NCI-H524 treated with DMSO at 0.1 percent for 48 hours (cell line): Measurements from ENCODE around the gene RBM33.

Experiments used
- DNase-seq: peaks from one replicate; lab custom pipeline; 2025; lab: John Stamatoyannopoulos, UW

RBM33 gene

DNA sequence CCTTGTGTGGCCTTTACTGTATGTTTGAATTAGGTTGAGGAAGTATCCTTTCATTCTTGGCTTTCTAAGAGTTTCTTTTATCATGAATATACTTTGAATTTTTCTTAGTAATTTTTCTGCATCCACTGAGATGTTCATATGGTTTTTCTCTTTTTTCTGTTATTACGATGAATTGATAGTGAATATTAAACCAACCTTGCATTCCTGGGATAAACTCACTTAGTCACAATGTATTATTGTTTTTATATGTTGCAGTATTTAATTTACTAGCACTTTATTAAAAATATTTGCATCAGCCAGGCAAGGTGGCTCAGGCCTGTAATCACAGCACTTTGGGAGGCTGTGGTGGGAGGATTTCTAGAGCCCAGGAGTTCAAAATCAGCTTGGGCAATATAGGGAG, 15.3 kb upstream of the RBM33 start:
- DNase-seq, result no peak

GRCh38 chr7:155631155-155631554, 13.3 kb upstream of the RBM33 start:
- DNase-seq, result no peak

GRCh38 chr7:155635817-155636216, 8.6 kb upstream of the RBM33 start:
- no peak for DNase-seq

DNA sequence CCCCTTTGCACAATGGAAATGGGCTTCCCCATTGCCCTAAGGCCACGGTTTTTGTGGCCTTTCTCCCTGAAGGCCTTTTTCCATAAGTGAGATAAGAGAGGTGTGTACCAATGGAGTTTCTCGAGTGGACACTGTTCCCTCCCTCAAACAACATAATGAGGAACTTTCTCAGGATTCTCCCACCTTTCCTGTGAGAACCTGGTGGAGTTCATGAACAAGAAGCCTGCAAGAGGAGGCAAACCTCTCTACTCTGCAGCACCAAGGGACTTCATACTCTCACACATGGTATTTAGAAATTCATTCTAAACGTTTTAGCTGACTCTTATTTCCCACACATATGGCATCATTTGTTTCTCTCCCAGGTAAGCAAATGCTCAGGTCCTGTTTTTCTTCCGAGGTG, 7.3 kb upstream of the RBM33 start:
- no peak for DNase-seq

GRCh38 chr7:155638366-155638765, 6.1 kb upstream of the RBM33 start:
- DNase-seq, result no peak

- no peak for DNase-seq
Observed at GRCh38 chr7:155639958-155640520, 4.4 kb upstream of the RBM33 start.

GRCh38 chr7:155640629-155641028, 3.8 kb upstream of the RBM33 start:
- no peak for DNase-seq

DNA sequence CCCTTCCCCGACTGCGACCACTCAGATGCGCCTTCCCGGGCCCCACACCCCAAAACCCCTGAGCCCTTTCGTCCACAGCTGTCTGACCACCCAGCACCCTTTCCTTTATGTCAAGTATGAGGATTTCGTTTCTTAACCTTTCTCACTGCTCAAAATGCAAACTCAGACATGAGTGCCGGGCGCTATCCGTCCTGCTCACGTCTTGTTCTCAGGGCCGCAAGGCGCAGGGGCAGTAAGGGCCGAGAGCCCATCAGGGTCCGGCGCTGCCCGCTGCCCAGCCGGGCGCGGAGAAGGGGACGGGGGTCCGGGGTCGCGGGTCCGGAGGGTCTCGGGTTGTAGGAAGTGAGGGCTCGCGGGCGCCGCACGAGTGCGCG, 670 bp upstream of the RBM33 start:
- DNase-seq, result no peak

DNA sequence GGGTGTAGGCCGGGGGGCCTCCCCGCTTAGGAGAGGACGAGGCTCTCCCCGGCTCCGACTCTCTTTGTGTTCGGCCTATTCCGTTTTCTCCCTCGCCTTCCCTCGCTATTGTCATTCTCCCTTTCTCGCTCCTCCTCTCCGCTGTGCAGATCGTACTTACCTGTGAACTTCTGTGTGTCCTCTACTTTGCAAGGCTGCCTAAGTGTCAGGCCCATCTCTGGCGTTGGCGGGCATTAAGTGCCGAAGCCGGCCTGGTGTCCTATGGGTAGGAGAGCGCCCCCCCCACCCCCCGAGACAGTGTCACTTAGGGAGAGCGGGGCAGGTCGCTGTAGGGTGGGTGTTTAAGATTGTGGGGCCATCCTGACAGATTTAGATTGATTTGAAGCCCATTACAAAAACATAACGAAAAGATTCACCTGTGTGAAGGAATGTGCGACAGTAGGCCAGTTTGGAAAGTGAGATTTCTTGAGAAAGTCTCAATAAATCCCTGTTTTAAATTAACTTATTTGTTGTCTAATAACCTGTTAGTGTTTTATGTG, 579 bp downstream of the RBM33 start:
- DNase-seq, result no peak

DNA sequence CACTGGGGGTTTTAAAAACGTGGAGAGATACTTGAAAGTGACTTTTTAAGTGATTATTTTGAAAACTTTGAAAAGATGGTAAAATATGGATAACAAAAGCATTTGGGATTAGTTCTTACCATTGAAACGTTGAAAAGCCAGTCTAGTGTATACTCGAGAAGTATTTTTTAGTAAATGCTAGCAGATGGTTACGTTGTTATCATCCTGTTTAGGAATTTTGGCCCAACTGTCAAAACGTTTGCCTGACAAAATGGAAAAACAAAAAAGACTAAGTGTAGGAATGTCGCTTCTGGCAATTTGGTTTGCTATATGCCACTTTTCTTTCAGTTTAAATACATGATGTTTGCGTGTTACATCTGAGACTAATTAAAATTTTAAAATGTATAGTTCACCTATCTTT, 1.2 kb downstream of the RBM33 start:
- no peak for DNase-seq

GRCh38 chr7:155646669-155647068, 2.2 kb downstream of the RBM33 start:
- DNase-seq, result no peak

DNA sequence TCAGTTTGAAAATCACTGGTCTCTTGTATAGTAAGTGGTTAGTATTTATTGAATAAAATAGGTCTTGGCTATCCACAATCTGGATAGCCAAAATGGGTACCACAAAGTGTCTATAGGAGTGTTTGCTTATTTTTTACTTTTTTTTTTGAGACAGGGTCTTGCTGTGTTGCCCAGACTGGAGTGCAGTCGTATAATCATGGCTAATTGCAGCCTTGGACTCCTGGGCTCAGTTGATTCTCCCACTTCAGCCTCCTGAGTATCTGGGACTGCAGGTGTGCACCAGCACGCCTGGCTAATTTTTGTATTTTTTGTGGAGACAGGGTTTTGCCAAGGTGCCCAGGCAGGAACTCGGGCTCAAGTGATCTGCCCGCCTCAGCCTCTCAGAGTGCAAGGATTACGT, 2.8 kb downstream of the RBM33 start:
- DNase-seq, result no peak

GRCh38 chr7:155647734-155648133, 3.3 kb downstream of the RBM33 start:
- DNase-seq, result no peak

GRCh38 chr7:155648752-155649339, 4.4 kb downstream of the RBM33 start:
- no peak for DNase-seq

DNA sequence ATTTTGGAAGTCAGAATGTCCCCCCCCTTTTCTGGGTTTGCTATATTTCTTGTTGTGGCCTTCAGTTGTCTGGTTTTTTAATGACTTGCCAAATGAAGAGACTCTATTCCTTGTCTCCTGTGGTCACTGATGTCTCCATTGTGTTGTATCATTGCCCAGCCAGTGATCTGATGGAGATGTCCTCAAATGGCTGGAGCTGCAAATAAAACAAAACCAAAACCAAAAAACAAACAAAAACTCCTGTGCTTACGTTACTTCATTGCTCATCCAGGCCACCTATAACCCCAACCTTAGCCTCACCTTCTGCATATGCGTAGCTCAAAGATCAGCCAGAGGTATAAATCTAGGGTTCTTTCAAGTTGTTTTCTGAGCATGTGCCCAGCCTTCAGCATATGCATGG, 5.1 kb downstream of the RBM33 start:
- no peak for DNase-seq

DNA sequence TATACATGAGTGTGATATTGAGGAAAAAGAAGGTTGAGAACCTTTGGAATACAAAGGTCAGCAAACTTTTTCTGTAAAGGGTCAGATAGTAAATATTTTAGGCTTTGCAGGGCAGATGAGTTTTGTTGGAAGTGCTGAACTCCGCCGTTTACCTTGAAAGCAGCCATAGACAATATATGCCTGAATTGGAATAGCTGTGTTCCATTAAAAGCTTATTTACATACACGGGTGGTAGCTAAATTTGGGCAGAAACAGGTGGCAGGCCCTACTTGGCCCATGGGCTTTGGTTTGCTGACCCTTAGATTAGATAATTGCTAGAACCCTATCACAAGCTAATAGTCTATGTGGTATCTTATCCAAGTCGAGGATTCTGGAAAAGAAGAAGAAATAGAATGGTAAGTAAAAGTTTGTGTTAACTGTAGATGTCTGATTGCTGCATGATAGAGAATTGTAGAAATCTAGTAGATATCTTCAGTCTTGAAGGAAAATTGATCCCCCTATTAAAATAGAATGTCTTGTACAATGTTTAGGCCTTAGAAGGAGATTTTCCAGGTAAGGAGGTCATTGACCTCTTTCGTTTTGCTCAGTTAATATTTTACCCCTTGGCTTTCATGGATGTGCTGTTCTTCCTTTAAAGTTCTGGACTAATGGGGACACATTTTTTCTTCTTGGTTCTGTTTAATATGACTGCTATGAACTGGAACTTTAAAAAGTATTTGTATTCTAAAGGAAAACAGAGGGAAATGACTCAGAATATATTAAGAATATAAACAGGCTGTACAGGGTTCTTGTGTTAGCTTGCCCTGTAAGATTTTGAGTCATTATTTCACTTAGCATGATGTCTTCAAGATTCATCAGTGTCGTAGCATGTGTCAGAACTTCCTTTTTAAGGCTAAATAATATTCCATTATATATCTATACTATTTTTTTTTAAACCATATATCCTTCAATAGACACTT, 8.0 kb downstream of the RBM33 start:
- DNase-seq, result no peak

DNA sequence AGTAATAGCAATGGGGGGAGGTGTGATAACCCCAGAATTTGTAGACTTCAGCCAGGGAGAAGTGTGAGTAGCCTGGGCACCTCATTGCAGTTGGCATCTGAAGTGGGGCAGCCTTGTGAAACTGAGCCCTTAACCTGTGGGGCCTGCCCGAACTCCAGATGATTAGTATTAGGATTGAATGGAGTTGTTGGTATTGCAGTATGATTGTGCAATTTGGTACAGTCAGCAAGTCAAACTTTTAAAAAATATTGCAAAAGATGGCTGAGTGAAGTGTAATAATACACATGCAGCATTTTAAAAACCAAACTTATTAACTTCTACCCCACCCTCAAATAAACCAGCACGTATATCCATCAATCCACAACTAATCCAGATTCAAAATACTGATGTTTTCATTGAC, 9.3 kb downstream of the RBM33 start:
- no peak for DNase-seq

DNA sequence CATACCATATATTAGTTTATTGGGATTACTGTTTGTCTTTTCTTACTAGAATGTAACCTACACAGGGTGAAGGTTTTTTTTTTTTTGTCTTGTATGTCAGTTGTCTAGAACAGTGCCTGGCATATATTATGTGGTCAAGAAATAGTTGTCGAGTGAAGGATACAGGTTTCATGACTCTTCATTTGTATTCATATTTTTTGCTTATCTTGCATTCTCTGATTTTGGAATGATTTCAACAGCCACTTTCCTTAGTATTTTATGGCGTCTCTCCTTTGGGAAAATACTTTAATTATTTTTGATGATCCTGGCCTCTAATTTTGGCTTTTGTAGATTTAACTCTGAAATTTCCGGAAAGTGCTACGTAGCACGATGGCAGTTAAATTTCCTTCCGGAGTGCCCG, 12.4 kb downstream of the RBM33 start:
- DNase-seq, result no peak

- DNase-seq, result no peak
Observed at GRCh38 chr7:155660059-155660757, 15.7 kb downstream of the RBM33 start.

DNA sequence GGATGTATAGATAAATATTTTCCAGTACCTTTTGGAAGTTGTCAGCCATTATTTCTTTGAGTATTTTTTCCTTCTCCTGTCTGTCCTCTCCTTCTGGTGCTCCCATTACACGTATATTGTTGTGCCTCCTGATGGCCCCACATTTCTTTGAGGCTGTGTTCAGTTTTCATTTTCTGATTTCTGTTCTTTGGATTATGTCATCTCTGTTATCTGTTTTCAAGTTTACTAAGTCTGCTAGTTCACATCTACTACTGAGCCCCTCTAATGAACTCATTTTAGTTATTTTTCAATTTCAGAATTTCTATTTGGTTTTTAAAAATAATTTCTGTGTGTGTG, 16.3 kb downstream of the RBM33 start:
- DNase-seq, result no peak

DNA sequence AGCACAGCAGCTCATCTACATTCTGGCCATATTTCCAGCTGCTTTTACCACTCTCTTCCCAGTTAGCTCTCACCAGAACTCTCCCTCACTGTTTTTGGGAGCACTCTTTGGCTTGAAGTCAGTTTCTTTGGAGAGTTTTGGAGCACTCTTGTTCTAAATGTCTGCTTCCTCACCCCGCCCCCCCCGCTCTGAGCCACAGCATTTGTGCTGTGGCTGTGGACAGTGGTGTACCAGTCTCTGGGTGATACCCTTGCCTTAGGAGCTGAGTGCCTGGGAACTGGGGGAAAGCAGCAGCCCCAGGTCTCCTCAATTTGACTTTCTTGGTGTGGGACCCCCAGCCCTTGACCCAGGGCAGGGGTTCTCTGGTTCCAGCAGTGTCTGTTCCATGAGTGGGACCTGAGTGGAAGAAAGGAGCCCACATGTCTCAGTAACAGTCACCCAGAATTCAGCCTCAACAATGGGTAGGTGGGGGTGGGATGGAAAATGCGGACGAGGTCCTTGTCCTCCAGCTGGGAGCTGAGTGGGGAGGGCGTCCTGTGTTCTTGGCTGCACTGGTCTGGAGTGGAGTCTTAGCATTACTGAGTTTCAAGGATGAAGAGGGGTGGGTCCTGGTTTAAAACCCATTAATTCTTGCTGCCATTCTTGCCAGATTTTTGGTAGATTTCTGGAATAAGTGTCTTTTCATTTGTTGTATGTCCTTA, 18.0 kb downstream of the RBM33 start:
- DNase-seq, result no peak

DNA sequence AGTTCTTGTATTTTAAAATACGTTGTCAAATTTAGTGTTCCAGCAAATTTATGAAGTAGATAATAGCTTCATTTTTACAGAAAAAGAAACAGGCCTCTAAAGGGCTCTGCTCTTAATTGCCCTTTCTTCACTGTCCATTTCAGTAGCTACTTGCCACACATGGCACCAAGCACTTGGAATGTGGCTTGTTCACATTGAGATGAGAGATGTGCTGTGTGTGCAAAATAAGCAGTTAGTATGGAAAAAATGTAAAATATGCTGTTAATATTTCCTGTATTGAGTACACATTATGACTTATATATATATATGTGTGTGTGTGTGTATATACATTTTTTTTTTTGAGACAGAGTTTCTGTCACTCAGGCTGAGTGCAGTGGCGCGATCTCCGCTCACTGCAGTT, 19.5 kb downstream of the RBM33 start:
- DNase-seq, result no peak
